Karpas-422 (cell line): ENCODE data around the gene AGAP2. TPM values are rescaled to one million over a fixed set of nuclear protein-coding genes. Genes with fewer than 3 reads are reported as not detected.

Experiments used
- DNase-seq: peaks from one replicate; pipeline ENCODE4 v3.0.0-alpha.2; 2015
- H2AFZ ChIP-seq: fragments of 200-600 bp; sonication (generic); 2 replicates; pipeline ENCODE4 v1.6.1; 2014; ENCODE audit warnings: antibody characterized with exemption, low read length, mixed read lengths
- H3K27ac ChIP-seq: fragments of 200-600 bp; sonication (generic); 2 replicates; pipeline ENCODE4 v1.5.1; 2014; ENCODE audit warnings: mild to moderate bottlenecking, low read length, moderate library complexity
- H3K27me3 ChIP-seq: fragments of 200-600 bp; sonication (generic); 2 replicates; pipeline ENCODE4 v1.6.1; 2014; ENCODE audit warnings: low read length, mixed read lengths
- H3K36me3 ChIP-seq: fragments of 200-600 bp; sonication (generic); 2 replicates; pipeline ENCODE4 v1.6.1; 2014; ENCODE audit warnings: low read length, mixed read lengths; ENCODE audit not compliant: insufficient read depth
- H3K4me1 ChIP-seq: fragments of 200-600 bp; sonication (generic); 2 replicates; pipeline ENCODE4 v1.6.1; 2014; ENCODE audit warnings: mild to moderate bottlenecking, low read length, mixed read lengths
- H3K4me2 ChIP-seq: fragments of 200-600 bp; sonication (generic); 2 replicates; pipeline ENCODE4 v1.6.1; 2014; ENCODE audit warnings: low read length, low read depth, mild to moderate bottlenecking; ENCODE audit not compliant: poor library complexity, severe bottlenecking
- H3K4me3 ChIP-seq: fragments of 200-600 bp; sonication (generic); 2 replicates; pipeline ENCODE4 v1.5.1; 2014; ENCODE audit warnings: mild to moderate bottlenecking, antibody characterized with exemption, low read length, mixed read lengths
- H3K79me2 ChIP-seq: fragments of 200-600 bp; sonication (generic); 2 replicates; pipeline ENCODE4 v1.6.1; 2014; ENCODE audit warnings: mild to moderate bottlenecking, low read length, mixed read lengths
- H3K9ac ChIP-seq: fragments of 200-600 bp; sonication (generic); 2 replicates; pipeline ENCODE4 v1.6.0; 2014; ENCODE audit warnings: low read length
- H3K9me2 ChIP-seq: fragments of 200-600 bp; sonication (generic), shearing (Covaris generic); replicated peaks from 2 replicates; pipeline ENCODE4 v1.6.0; 2014; ENCODE audit warnings: mild to moderate bottlenecking, low read length, moderate library complexity; ENCODE audit not compliant: insufficient read depth
- H3K9me3 ChIP-seq: fragments of 300-700, 200-600 bp; sonication (generic); 2 replicates; pipeline ENCODE4 v1.6.1; 2014; ENCODE audit warnings: low read length, mixed read lengths
- H4K20me1 ChIP-seq: fragments of 200-600 bp; sonication (generic); 2 replicates; pipeline ENCODE4 v1.6.1; 2014; ENCODE audit warnings: mild to moderate bottlenecking, antibody characterized with exemption, low read length, low read depth; ENCODE audit not compliant: insufficient read depth
- total RNA-seq: library from RNA; depleted of rRNA; stranded (reverse); fragments of >200 nt; shearing (Covaris generic); gene quantifications from 2 replicates; pipeline ENCODE4 v1.2.3, GENCODE V29; 2014; ENCODE audit warnings: low replicate concordance; rRNA removed

AGAP2 gene
- total RNA-seq, result 6.7 and 12.0 TPM in 2 replicates

DNA sequence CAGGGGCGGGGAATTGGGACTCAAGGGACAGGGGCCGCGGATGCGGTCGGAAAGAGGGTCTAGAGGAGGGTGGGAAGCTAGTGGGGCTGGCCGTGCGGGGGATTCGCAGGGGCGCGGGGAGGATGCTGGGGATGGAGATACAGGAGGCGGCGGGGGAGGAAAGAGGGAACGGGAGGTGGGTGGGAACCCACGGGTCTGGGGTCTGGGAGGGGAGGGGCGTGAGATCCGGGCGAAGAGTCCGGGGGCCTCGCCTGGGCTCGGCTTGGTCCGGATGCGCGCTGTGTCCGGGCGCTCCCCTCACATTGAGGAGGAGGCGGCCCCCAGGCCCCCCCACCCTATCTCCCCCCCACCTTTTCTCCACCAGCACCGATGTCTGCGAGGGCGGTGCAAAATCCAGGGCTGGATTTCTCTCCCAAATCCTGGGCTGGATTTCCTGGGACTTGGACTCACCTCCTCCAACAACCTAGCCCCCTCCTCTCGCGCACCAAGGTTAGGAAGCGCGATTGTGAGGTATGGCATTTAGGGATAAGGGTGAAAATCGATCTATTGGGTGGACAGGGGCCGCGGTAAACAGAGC is at the start of gene AGAP2:
AGAP2 (minus strand) TSS at position 82 of the 577 bp plus-strand sequence. CDS start 496 bp downstream, outside the sequence.
- DNase-seq, result no peak
- Histone ChIP-seq H3K4me3 (no peak within 1 kb of the TSS), H3K27ac (no peak within 1 kb of the TSS), H3K36me3 (no peaks in the 10 kb centered on the region), H2AFZ (no peak within 1 kb of the TSS), H3K4me1 (peaks cover 32% of the 10 kb centered on the region), H3K79me2 (peaks cover 30% of the 10 kb centered on the region), H3K9ac (no peak within 1 kb of the TSS), H3K9me2 (no peaks in the 10 kb centered on the region), H3K9me3 (no peaks in the 10 kb centered on the region), H4K20me1 (no peaks in the 10 kb centered on the region), H3K4me2 (no peak within 1 kb of the TSS), H3K27me3 (no peaks in the 10 kb centered on the region)

DNA sequence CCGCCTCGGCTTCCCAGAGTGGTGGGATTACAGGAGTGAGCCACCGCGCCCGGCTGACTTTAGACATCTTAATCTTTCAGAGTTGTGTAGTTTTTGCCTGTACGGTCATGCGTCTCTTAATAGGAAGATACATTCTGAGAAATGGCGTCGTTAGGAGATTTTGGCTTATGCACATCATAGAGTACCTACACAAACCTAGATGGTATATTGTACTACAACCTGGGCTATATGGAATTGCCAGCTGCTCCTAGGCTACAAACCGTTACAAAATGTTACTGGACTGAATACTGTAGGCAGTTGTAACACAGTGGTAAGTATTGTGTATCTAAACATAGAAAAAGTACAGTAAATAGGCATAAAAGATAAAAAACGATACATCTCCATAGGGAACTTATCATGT is 45.3 kb upstream of the AGAP2 start:
- peaks cover 22% of the 10 kb centered on the region for H3K4me1 ChIP-seq
- no peak for DNase-seq
- H3K9me3 ChIP-seq, result no peaks in the 10 kb centered on the region
- H3K36me3 ChIP-seq, result peaks cover 21% of the 10 kb centered on the region; the same call in 1 of the 2 replicates
- H3K79me2 ChIP-seq, result peaks cover 36% of the 10 kb centered on the region
- H3K9me2 ChIP-seq, result no peaks in the 10 kb centered on the region
- peak overlapping the region; percentile 85; the same call in 1 of the 2 replicates for H3K4me3 ChIP-seq
- H3K27me3 ChIP-seq, result no peaks in the 10 kb centered on the region
- no peak overlapping the region for H2AFZ ChIP-seq
- no peak overlapping the region for H3K9ac ChIP-seq
- no peak overlapping the region for H3K27ac ChIP-seq
- peaks cover 7% of the 10 kb centered on the region; the same call in 1 of the 2 replicates for H4K20me1 ChIP-seq
- peak overlapping the region; percentile 79 for H3K4me2 ChIP-seq

DNA sequence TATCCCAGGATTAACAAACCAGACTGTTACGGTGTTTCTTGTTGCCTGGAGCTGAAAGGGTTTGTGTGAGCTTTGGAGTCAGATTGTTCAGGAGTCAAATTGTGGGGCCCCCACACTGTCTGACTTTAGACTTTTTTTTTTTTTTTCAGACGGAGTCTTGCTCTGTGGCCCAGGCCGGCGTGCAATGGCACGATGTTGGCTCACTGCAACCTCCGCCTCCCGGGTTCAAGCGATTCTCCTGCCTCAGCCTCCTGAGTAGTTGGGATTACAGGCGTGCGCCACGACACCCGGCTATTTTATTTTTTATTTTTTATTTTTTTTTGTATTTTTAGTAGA is 44.9 kb upstream of the AGAP2 start:
- Histone ChIP-seq H3K9me3 (no peaks in the 10 kb centered on the region), H4K20me1 (peaks cover 7% of the 10 kb centered on the region; the same call in 1 of the 2 replicates), H3K4me1 (peaks cover 22% of the 10 kb centered on the region), H2AFZ (no peak overlapping the region), H3K27ac (no peak overlapping the region), H3K79me2 (peaks cover 33% of the 10 kb centered on the region), H3K4me2 (peak overlapping the region; percentile 79), H3K9ac (peak overlapping the region; percentile 85), H3K36me3 (peaks cover 21% of the 10 kb centered on the region; the same call in 1 of the 2 replicates), H3K9me2 (no peaks in the 10 kb centered on the region), H3K27me3 (no peaks in the 10 kb centered on the region), H3K4me3 (peak overlapping the region; percentile 85)
- no peak for DNase-seq

DNA sequence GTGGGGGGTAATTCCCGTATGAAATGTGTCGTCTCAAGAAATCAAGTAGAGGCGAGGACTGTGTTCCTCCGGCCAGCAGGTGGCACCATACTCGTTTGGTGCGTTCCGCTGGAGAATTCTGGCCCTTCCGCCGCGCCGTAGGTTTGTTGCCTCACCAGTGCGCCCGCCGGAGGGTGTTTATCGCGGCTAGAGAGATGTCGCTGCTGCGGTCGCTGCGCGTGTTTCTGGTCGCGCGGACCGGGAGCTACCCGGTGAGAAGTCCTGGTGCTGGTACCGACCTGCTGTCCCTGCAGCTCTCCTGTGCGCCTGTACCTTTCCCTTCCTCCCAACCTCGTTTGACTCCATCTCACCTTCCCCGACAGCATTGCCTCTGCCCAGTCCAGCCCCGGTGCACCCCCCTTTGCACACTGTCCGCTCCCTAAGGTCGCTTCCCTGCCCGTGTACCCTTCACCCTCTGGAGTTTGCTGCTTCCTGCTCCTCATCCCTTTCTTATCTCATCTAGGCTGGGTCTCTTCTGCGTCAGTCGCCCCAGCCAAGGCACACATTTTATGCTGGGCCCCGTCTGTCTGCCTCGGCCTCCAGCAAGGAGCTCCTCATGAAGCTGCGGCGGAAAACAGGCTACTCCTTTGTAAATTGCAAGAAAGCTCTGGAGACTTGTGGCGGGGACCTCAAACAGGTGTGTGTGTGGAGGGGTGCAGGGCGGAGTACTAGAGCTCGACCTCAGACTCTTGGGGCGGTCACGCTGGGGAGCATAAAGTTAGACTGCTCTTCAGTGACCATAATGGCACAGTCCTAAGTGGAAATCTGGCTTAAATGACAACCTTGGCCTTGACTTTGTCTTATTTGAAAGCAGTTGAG is 44.3 kb upstream of the AGAP2 start, which contains the start of gene TSFM:
TSFM (plus strand) TSS at position 180 of the 858 bp plus-strand sequence; CDS start at position 195, 15 bp downstream.
- Histone ChIP-seq H3K27me3 (no peaks in the 10 kb centered on the region), H3K4me2 (peak within 1 kb of the TSS; percentile 79), H3K9me2 (no peaks in the 10 kb centered on the region), H3K36me3 (peaks cover 21% of the 10 kb centered on the region; the same call in 1 of the 2 replicates), H3K27ac (peak within 1 kb of the TSS; percentile 19), H2AFZ (peak within 1 kb of the TSS; percentile 63), H3K9ac (peak within 1 kb of the TSS; percentile 85), H3K4me3 (peak within 1 kb of the TSS; percentile 85), H4K20me1 (peaks cover 7% of the 10 kb centered on the region; the same call in 1 of the 2 replicates), H3K79me2 (peaks cover 32% of the 10 kb centered on the region), H3K4me1 (peaks cover 22% of the 10 kb centered on the region), H3K9me3 (no peaks in the 10 kb centered on the region)
- DNase-seq, result peak; percentile 98

DNA sequence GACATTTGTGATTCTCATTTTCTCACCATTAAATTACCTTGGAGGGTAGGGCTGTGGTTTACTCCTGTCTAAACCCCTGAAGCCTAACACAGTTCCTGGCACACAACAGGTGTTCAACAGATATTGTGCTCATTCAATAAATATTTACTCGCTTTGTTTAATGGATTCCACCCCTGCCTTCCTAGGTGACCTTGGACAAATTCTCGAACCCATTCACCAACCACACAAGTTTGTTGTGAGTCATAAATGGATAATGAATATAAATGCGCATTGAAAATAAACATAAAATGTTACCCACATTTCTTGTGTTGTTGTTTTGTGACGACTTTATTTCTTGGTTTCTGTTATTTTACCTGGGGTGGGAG is 43.7 kb upstream of the AGAP2 start:
- H3K9ac ChIP-seq, result no peak overlapping the region
- no peaks in the 10 kb centered on the region for H3K27me3 ChIP-seq
- H3K27ac ChIP-seq, result no peak overlapping the region
- peaks cover 19% of the 10 kb centered on the region; the same call in 1 of the 2 replicates for H3K36me3 ChIP-seq
- peak overlapping the region; percentile 79 for H3K4me2 ChIP-seq
- H3K4me3 ChIP-seq, result peak overlapping the region; percentile 85; the same call in 1 of the 2 replicates
- H3K79me2 ChIP-seq, result peaks cover 32% of the 10 kb centered on the region
- H3K4me1 ChIP-seq, result peaks cover 22% of the 10 kb centered on the region
- H4K20me1 ChIP-seq, result peaks cover 7% of the 10 kb centered on the region; the same call in 1 of the 2 replicates
- no peaks in the 10 kb centered on the region for H3K9me3 ChIP-seq
- H3K9me2 ChIP-seq, result no peaks in the 10 kb centered on the region
- peak overlapping the region; percentile 63; the same call in 1 of the 2 replicates for H2AFZ ChIP-seq
- no peak for DNase-seq

DNA sequence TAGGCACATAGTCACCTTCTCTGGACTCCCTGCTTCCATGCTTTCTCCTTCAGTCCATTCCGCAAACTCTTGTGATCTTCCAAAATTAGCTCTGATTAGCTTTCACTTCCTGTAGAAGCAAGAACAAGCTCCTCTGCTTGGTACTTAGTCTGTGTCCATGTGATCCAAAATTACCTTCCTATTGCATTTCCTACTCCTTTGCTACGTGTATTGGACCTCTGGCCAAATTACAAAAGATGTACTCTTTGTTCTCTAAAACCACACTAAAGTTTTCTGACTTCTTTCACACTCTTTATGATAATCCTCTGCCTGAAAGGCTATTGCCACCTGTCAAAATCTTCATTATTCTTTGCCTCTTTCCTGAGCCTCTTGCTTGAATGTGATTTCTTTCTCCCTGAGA is 43.3 kb upstream of the AGAP2 start:
- H3K36me3 ChIP-seq, result peaks cover 14% of the 10 kb centered on the region; the same call in 1 of the 2 replicates
- H3K9ac ChIP-seq, result no peak overlapping the region
- no peak for DNase-seq
- no peaks in the 10 kb centered on the region for H3K27me3 ChIP-seq
- H3K9me3 ChIP-seq, result no peaks in the 10 kb centered on the region
- H3K4me1 ChIP-seq, result peaks cover 22% of the 10 kb centered on the region
- no peaks in the 10 kb centered on the region for H3K9me2 ChIP-seq
- peak overlapping the region; percentile 63 for H2AFZ ChIP-seq
- peaks cover 7% of the 10 kb centered on the region; the same call in 1 of the 2 replicates for H4K20me1 ChIP-seq
- peak overlapping the region; percentile 79 for H3K4me2 ChIP-seq
- no peak overlapping the region for H3K4me3 ChIP-seq
- peak overlapping the region; percentile 19 for H3K27ac ChIP-seq
- peaks cover 29% of the 10 kb centered on the region for H3K79me2 ChIP-seq

DNA sequence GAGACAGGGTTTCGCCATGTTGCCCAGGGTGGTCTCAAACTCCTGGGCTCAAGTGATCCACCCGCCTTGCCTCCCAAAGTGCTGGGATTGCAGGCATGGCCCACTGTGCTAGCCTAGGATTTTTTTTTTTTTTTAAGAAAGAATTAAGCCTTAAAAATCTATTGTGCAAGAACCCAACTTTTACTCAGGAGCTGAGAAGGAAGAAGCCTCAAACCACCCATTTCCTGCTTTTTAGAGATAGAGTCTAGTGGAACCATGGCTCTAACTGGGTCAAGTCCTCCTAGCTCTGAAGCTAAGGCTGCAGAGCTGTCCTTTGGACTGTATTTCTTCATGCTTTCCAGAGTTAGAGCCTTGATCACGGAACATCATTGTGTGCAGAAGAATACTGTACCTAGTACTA is 42.7 kb upstream of the AGAP2 start:
- H3K27me3 ChIP-seq, result no peaks in the 10 kb centered on the region
- peaks cover 7% of the 10 kb centered on the region; the same call in 1 of the 2 replicates for H4K20me1 ChIP-seq
- peaks cover 22% of the 10 kb centered on the region for H3K4me1 ChIP-seq
- no peaks in the 10 kb centered on the region for H3K9me2 ChIP-seq
- H3K4me2 ChIP-seq, result no peak overlapping the region
- H3K9me3 ChIP-seq, result no peaks in the 10 kb centered on the region
- no peak for DNase-seq
- peak overlapping the region; percentile 19; the same call in 1 of the 2 replicates for H3K27ac ChIP-seq
- peaks cover 24% of the 10 kb centered on the region for H3K79me2 ChIP-seq
- H3K9ac ChIP-seq, result no peak overlapping the region
- H3K36me3 ChIP-seq, result peaks cover 9% of the 10 kb centered on the region; the same call in 1 of the 2 replicates
- H3K4me3 ChIP-seq, result no peak overlapping the region
- no peak overlapping the region; the same call in 1 of the 2 replicates for H2AFZ ChIP-seq
